ENCODE results near the gene CD6. TPM values are rescaled to one million over a fixed set of nuclear protein-coding genes. Genes with fewer than 3 reads are reported as not detected.

CD6 gene
- total and polyA plus RNA-seq, 2 of the 8 experiments (the other 6 are each of a cell fraction or from before 2014, with no cell fraction given): 0.03 TPM; not detected in 1

- Histone ChIP-seq H3K4ac (replicated peaks; ENCODE audit: insufficient read length, low read depth, low read length) (no peak overlapping the region), H3K79me1 (ENCODE audit: low read depth, low read length) (no peaks in the 10 kb centered on the region), H4K91ac (replicated peaks; ENCODE audit: insufficient read length, low read length) (no peak overlapping the region), H3K14ac (ENCODE audit: insufficient read length) (no peak overlapping the region), H3K23ac (ENCODE audit: insufficient read length) (no peak overlapping the region), H3K9ac (replicated peaks in 1 of 4; ENCODE audit: extremely low read depth in 1 of 4, low read depth in 3 of 4, low read length in 3 of 4) (no peak overlapping the region), H2AFZ (ENCODE audit: low read length) (no peak overlapping the region), H3K27ac (ENCODE audit: low read depth, low read length) (no peak overlapping the region), H4K20me1 (replicated peaks in 1 of 2; ENCODE audit: control insufficient read depth in 1 of 2, insufficient read depth in 2 of 2, low read length in 2 of 2) (no peaks in the 10 kb centered on the region), H3K4me2 (ENCODE audit: insufficient read depth in 1 of 2, low read depth in 2 of 2, low read length in 2 of 2) (no peak overlapping the region), H3K4me3 (ENCODE audit: extremely low read depth in 1 of 4, insufficient read depth in 2 of 4, low read depth in 3 of 4, low read length in 4 of 4) (no peak overlapping the region), H3K4me1 (replicated peaks in 1 of 4; ENCODE audit: control insufficient read depth in 3 of 4, insufficient read depth in 4 of 4, low read length in 3 of 4) (peaks cover 2 to 10% (median 3%) of the 10 kb centered on the region in 4 experiments; a peak in 6 of 7 replicates), H2BK15ac (ENCODE audit: low read length) (no peak overlapping the region), H3K56ac (replicated peaks; ENCODE audit: insufficient read length, low read depth, low read length) (no peak overlapping the region), H2AK5ac (ENCODE audit: low read depth, low read length) (no peak overlapping the region), H2BK120ac (replicated peaks; ENCODE audit: low read depth, low read length) (no peak overlapping the region), H2BK5ac (ENCODE audit: low read depth, low read length) (no peak overlapping the region), H2BK12ac (ENCODE audit: low read depth, low read length) (no peak overlapping the region), H2BK20ac (ENCODE audit: low read length) (no peak overlapping the region), H3K79me2 (ENCODE audit: control insufficient read depth in 1 of 2, insufficient read depth in 2 of 2, low read length in 2 of 2) (no peaks in the 10 kb centered on the region), H3K18ac (ENCODE audit: extremely low read depth, low read length) (no peak overlapping the region), H3K9me3 (ENCODE audit: insufficient read depth in 2 of 2, low read depth in 1 of 2, low read length in 1 of 2) (no peaks in the 10 kb centered on the region), H3K36me3 (ENCODE audit: control insufficient read depth in 2 of 4, insufficient read depth in 4 of 4, low read length in 3 of 4) (no peaks in the 10 kb centered on the region), H4K5ac (ENCODE audit: insufficient read length, low read depth, low read length) (no peak overlapping the region), H3K23me2 (ENCODE audit: low read depth, low read length) (no peaks in the 10 kb centered on the region), H4K8ac (ENCODE audit: extremely low read depth, insufficient read depth, low read length) (no peak overlapping the region), H3K27me3 (replicated peaks in 1 of 4; ENCODE audit: control insufficient read depth in 3 of 4, extremely low read depth in 1 of 4, insufficient read depth in 3 of 4, low read length in 3 of 4) (no peaks in the 10 kb centered on the region; a peak in 1 of 7 replicates)
- FAIRE-seq: no peak
- 80% methylated on average over 7 of the region's 7 CpGs; no CpG with 5 or more reads in 1 of the 2 experiments for WGBS, 2 experiments (ENCODE audit: extremely low coverage in 1 of 2, insufficient coverage in 1 of 2, insufficient read length in 1 of 2, insufficient replicate concordance in 2 of 2, low coverage in 1 of 2, low lambda C conversion rate in 2 of 2, missing lambda C conversion rate in 1 of 2)
- POLR2A ChIA-PET (ENCODE audit: partially characterized antibody): no interaction called here
- DNase-seq (ENCODE audit: low read depth in 1 of 2, low spot score in 2 of 2): no peak
- CTCF ChIA-PET (ENCODE audit: partially characterized antibody): interaction anchor here (0.9 to 1.1 kb wide), 2 partner anchors 12 to 22 kb away, joined by 3 to 5 read pairs; no protein-coding TSS in a partner anchor
- no peak for TF ChIP-seq KDM1A (IDR thresholded peaks at IDR 0.05; ENCODE audit: borderline replicate concordance, low read length)
- no peak for TF ChIP-seq TCF12 (IDR thresholded peaks at IDR 0.05; ENCODE audit: low read depth, low read length)
- no peak for TF ChIP-seq EP300 (IDR thresholded peaks at IDR 0.05; ENCODE audit: borderline replicate concordance in 1 of 2, low read depth in 2 of 2, low read length in 2 of 2)
- TF ChIP-seq HDAC2 (IDR thresholded peaks at IDR 0.05; ENCODE audit: borderline replicate concordance in 1 of 2, low read depth in 2 of 2, low read length in 2 of 2): no peak
These were observed 73.8 kb downstream of the CD6 start for GRCh38 chr11:61045271-61045670.

All from H1 (cell line).